Embryonic facial prominence (tissue), 1 donor: Measurements from ENCODE around the gene ESAM.
"Not testable (repeated sequence)": the region's sequence is repeated elsewhere in the genome, so short reads cannot be mapped to it uniquely, and the experiment has no call there.

Experiments used
- DNase-seq: peaks from one replicate; pipeline ENCODE4 v3.0.0-alpha.2; 2016; ENCODE audit errors: extremely low spot score

Gene ESAM

GRCh38 chr11:124776865-124777645, 15.0 kb upstream of the ESAM start:
- no peak for DNase-seq

- not testable (repeated sequence) for DNase-seq
Observed at GRCh38 chr11:124770959-124771358, 8.9 kb upstream of the ESAM start.

- no peak for DNase-seq
Observed at GRCh38 chr11:124769806-124770774, 8.0 kb upstream of the ESAM start.

- DNase-seq: no peak
Observed at GRCh38 chr11:124768914-124769313, 6.8 kb upstream of the ESAM start.

- no peak for DNase-seq
Observed at GRCh38 chr11:124766156-124766555, 4.1 kb upstream of the ESAM start.

- DNase-seq: peak; percentile 70
Observed at GRCh38 chr11:124763156-124763947, 1.3 kb upstream of the ESAM start.

- no peak for DNase-seq
Observed at GRCh38 chr11:124762624-124763155, 600 bp upstream of the ESAM start.

- DNase-seq: no peak
Observed at GRCh38 chr11:124761301-124762104, 587 bp downstream of the ESAM start.

- DNase-seq: no peak
Observed at GRCh38 chr11:124760806-124761205, 1.3 kb downstream of the ESAM start.

- no peak for DNase-seq
Observed at GRCh38 chr11:124760205-124760652, 1.9 kb downstream of the ESAM start.

GRCh38 chr11:124759266-124760204, 2.6 kb downstream of the ESAM start:
- no peak for DNase-seq

GRCh38 chr11:124758355-124759265, 3.5 kb downstream of the ESAM start:
- no peak for DNase-seq

GRCh38 chr11:124757320-124757719, 4.8 kb downstream of the ESAM start:
- no peak for DNase-seq

GRCh38 chr11:124756753-124757227, 5.3 kb downstream of the ESAM start:
- no peak for DNase-seq

GRCh38 chr11:124756033-124756752, 5.9 kb downstream of the ESAM start:
- no peak for DNase-seq

- DNase-seq: no peak
Observed at GRCh38 chr11:124754710-124755109, 7.4 kb downstream of the ESAM start.

- no peak for DNase-seq
Observed at GRCh38 chr11:124754309-124754708, 7.8 kb downstream of the ESAM start.

GRCh38 chr11:124753624-124754023, 8.5 kb downstream of the ESAM start:
- no peak for DNase-seq
